H9 (cell line): ENCODE results near the gene COP1. TPM values are rescaled to one million over a fixed set of nuclear protein-coding genes. Genes with fewer than 3 reads are reported as not detected.

ENCODE experiments used
- DNase-seq: peaks from one replicate; pipeline ENCODE4 v3.0.0-alpha.2; 2017
- H2AFZ ChIP-seq: one replicate; pipeline ENCODE4 v1.6.1; 2013; ENCODE audit warnings: mild to moderate bottlenecking, low read length, control low read depth, moderate library complexity
- H2AK5ac ChIP-seq: 2 replicates; pipeline ENCODE4 v1.6.1; 2013; ENCODE audit warnings: low read length, control low read depth, mixed read lengths; ENCODE audit not compliant: insufficient read length
- H2BK120ac ChIP-seq: one replicate; pipeline ENCODE4 v1.6.1; 2013; ENCODE audit warnings: low read depth, mild to moderate bottlenecking, low read length, control low read depth, inconsistent platforms; ENCODE audit not compliant: poor library complexity, severe bottlenecking
- H2BK12ac ChIP-seq: 2 replicates; pipeline ENCODE4 v1.6.1; 2013; ENCODE audit warnings: low read length, control low read depth, mixed read lengths, low read depth; ENCODE audit not compliant: insufficient read length
- H2BK15ac ChIP-seq: 2 replicates; pipeline ENCODE4 v1.6.1; 2013; ENCODE audit warnings: low read depth, low read length, control low read depth
- H2BK20ac ChIP-seq: one replicate; pipeline ENCODE4 v1.6.1; 2013; ENCODE audit warnings: low read depth, mild to moderate bottlenecking, low read length, control low read depth, inconsistent platforms; ENCODE audit not compliant: poor library complexity, severe bottlenecking
- H2BK5ac ChIP-seq: 2 replicates; pipeline ENCODE4 v1.6.1; 2013; ENCODE audit warnings: low read length, control low read depth, mixed read lengths; ENCODE audit not compliant: insufficient read length
- H3K14ac ChIP-seq: 2 replicates; pipeline ENCODE4 v1.6.1; 2013; ENCODE audit warnings: low read length, control low read depth; ENCODE audit not compliant: insufficient read depth
- H3K18ac ChIP-seq: 2 replicates; pipeline ENCODE4 v1.6.1; 2013; ENCODE audit warnings: low read depth, mild to moderate bottlenecking, mixed read lengths, low read length, control low read depth; ENCODE audit not compliant: insufficient read length
- H3K23ac ChIP-seq: 2 replicates; pipeline ENCODE4 v1.6.1; 2013; ENCODE audit warnings: low read length, control low read depth, mixed read lengths, low read depth; ENCODE audit not compliant: insufficient read length
- H3K23me2 ChIP-seq: 2 replicates; pipeline ENCODE4 v1.6.1; 2013; ENCODE audit warnings: low read depth, mild to moderate bottlenecking, mixed read lengths, low read length, control low read depth; ENCODE audit not compliant: insufficient read length, poor library complexity, severe bottlenecking
- H3K27ac ChIP-seq: 2 replicates; pipeline ENCODE4 v1.5.1; 2013; ENCODE audit warnings: low read length, control low read depth, mixed read lengths, low read depth; ENCODE audit not compliant: insufficient read length
- H3K27me3 ChIP-seq: 2 replicates; pipeline ENCODE4 v1.6.1; 2013; ENCODE audit warnings: low read length, control low read depth, inconsistent platforms; ENCODE audit not compliant: insufficient read depth
- H3K4ac ChIP-seq: 2 replicates; pipeline ENCODE4 v1.6.1; 2013; ENCODE audit warnings: low read depth, mild to moderate bottlenecking, control low read depth, inconsistent platforms, low read length, moderate library complexity
- H3K4me1 ChIP-seq: 2 replicates; pipeline ENCODE4 v1.6.1; 2013; ENCODE audit warnings: low read length, control low read depth, inconsistent platforms; ENCODE audit not compliant: insufficient read depth
- H3K4me2 ChIP-seq: 2 replicates; pipeline ENCODE4 v1.6.1; 2013; ENCODE audit warnings: low read length, control low read depth, mixed read lengths; ENCODE audit not compliant: insufficient read length, insufficient read depth
- H3K56ac ChIP-seq: 2 replicates; pipeline ENCODE4 v1.6.1; 2013; ENCODE audit warnings: low read depth, mild to moderate bottlenecking, mixed read lengths, low read length, control low read depth; ENCODE audit not compliant: insufficient read length
- H3K79me1 ChIP-seq: 2 replicates; pipeline ENCODE4 v1.6.1; 2013; ENCODE audit warnings: low read depth, mild to moderate bottlenecking, moderate library complexity, low read length, control low read depth, inconsistent platforms; ENCODE audit not compliant: insufficient read depth, poor library complexity, severe bottlenecking
- H3K79me2 ChIP-seq: 2 replicates; pipeline ENCODE4 v1.6.1; 2013; ENCODE audit warnings: low read length, control low read depth, inconsistent platforms; ENCODE audit not compliant: insufficient read depth
- H3K9ac ChIP-seq: 2 replicates; pipeline ENCODE4 v1.6.1; 2013; ENCODE audit warnings: low read length, control low read depth, mixed read lengths; ENCODE audit not compliant: insufficient read length; ENCODE audit errors: extremely low read depth
- H3K9me3 ChIP-seq: one replicate; pipeline ENCODE4 v1.6.1; 2013; ENCODE audit warnings: low read depth, low read length, inconsistent platforms; ENCODE audit not compliant: control insufficient read depth
- H3T11ph ChIP-seq: one replicate; pipeline ENCODE4 v1.6.1; 2013; ENCODE audit warnings: mild to moderate bottlenecking, low read length, control low read depth, inconsistent platforms
- H4K20me1 ChIP-seq: one replicate; pipeline ENCODE4 v1.6.1; 2013; ENCODE audit not compliant: control insufficient read depth, insufficient read length, insufficient read depth
- H4K5ac ChIP-seq: 2 replicates; pipeline ENCODE4 v1.6.1; 2013; ENCODE audit warnings: low read depth, mild to moderate bottlenecking, mixed read lengths, low read length, control low read depth; ENCODE audit not compliant: insufficient read length
- H4K8ac ChIP-seq: replicated peaks from 2 replicates; pipeline ENCODE4 v1.6.1; 2013; ENCODE audit warnings: low read length, control low read depth, mixed read lengths, low read depth; ENCODE audit not compliant: insufficient read length
- H4K91ac ChIP-seq: 2 replicates; pipeline ENCODE4 v1.6.1; 2013; ENCODE audit warnings: low read depth, mild to moderate bottlenecking, moderate library complexity, mixed read lengths, low read length, control low read depth; ENCODE audit not compliant: insufficient read length
- H3K27ac Mint-ChIP-seq, 3 experiments: 2 replicates in 2 of 3; 3 replicates in 1 of 3; pipeline ENCODE4 v1.8.0; 2020 to 2021; ENCODE audit warnings: mixed read lengths in 3 of 3, mild to moderate bottlenecking in 1 of 3, moderate library complexity in 1 of 3
- H3K27me3 Mint-ChIP-seq: 2 replicates; pipeline ENCODE4 v1.8.0; 2021; ENCODE audit warnings: low read depth, mild to moderate bottlenecking, moderate library complexity, mixed read lengths
- H3K36me3 Mint-ChIP-seq, 3 experiments: 2 replicates in 2 of 3; 3 replicates in 1 of 3; pipeline ENCODE4 v1.8.0; 2020 to 2021; ENCODE audit warnings: low read depth in 3 of 3, mixed read lengths in 3 of 3; ENCODE audit not compliant: insufficient read depth in 1 of 3
- H3K4me1 Mint-ChIP-seq, 2 experiments: 2 replicates each; pipeline ENCODE4 v1.8.0; 2020; ENCODE audit warnings: mixed read lengths in 2 of 2
- H3K4me3 Mint-ChIP-seq, 2 experiments: 2 replicates in 1 of 2; 3 replicates in 1 of 2; pipeline ENCODE4 v1.8.0; 2020 to 2021; ENCODE audit warnings: mild to moderate bottlenecking in 2 of 2, mixed read lengths in 2 of 2, moderate library complexity in 1 of 2
- H3K9me3 Mint-ChIP-seq, 2 experiments: 2 replicates in 1 of 2; 3 replicates in 1 of 2; pipeline ENCODE4 v1.8.0; 2020; ENCODE audit warnings: mild to moderate bottlenecking in 2 of 2, mixed read lengths in 2 of 2, moderate library complexity in 1 of 2
- WGBS: extraction: QIAGEN DNeasy Blood & Tissue Kit; methylation state at CpG from one replicate; pipeline ENCODE4 v1.1.7; 2013; ENCODE audit warnings: missing lambda C conversion rate, low lambda C conversion rate, mixed read lengths; ENCODE audit not compliant: insufficient read length; ENCODE audit errors: extremely low coverage; 5-methylcytosine and 5-hydroxymethylcytosine counted together
- total RNA-seq: library from RNA; stranded (reverse); gene quantifications from 2 replicates; pipeline ENCODE4 v1.2.1, GENCODE V29; 2021
- TF ChIP-seq, protein P1 (sequence below): fragments of 200-600 bp; sonication (generic); conservative IDR thresholded peaks from 3 replicates; pipeline ENCODE4 v1.8.0; 2021; ENCODE audit warnings: antibody characterized with exemption, mild to moderate bottlenecking

COP1 gene
- total RNA-seq, 1 experiment from 2014 or later, result 41.3 TPM

DNA sequence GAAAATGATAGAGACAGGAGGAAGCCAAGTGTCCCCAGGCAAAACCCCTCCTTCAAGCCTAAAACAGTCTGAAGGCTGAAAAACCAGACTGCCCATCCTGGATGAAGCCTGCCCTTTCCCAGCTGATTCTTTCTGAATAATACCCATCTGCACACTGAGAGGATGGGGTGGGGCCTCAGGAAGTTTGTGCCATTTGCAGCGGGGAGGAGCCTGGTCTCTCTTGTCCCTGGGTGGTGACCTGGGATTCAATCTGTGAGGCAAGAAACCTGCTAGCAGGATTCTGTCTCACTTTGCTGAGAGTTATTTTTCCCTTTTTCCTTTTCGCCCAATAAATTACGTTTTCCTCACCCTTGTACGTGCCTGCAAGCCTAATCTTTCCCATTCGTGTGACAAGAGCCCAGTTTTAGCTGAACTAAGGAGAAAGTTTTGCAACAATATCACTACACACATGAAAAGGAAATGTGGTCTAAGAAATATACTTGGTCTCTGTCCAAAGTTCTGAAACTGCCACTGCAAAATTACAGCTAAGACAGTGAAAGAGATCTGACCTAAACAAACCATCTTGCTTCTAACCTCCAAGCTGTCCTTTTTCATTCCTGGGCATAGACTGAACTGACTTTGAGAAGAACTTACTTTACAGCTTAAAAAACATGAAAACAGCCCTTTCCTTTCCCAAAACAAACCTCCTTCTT is 105.0 kb downstream of the COP1 start:
- Mint-ChIP-seq H3K9me3 (peaks cover 0 to 3% of the 10 kb centered on the region in 2 experiments; a peak in 1 of 5 replicates), H3K27ac (peak overlapping the region in 1 of 3 experiments; percentile 4; a peak in 1 of 7 replicates), H3K4me1 (peaks cover 8 to 13% of the 10 kb centered on the region in 2 experiments; a peak in 3 of 4 replicates), H3K36me3 (peaks cover 14 to 55% (median 32%) of the 10 kb centered on the region in 3 experiments), H3K4me3 (no peak overlapping the region), H3K27me3 (no peaks in the 10 kb centered on the region)
- no peak overlapping the region for H3K4me2 ChIP-seq
- H4K8ac ChIP-seq, result no peak overlapping the region
- H3K18ac ChIP-seq, result no peak overlapping the region
- TF ChIP-seq, protein P1, sequence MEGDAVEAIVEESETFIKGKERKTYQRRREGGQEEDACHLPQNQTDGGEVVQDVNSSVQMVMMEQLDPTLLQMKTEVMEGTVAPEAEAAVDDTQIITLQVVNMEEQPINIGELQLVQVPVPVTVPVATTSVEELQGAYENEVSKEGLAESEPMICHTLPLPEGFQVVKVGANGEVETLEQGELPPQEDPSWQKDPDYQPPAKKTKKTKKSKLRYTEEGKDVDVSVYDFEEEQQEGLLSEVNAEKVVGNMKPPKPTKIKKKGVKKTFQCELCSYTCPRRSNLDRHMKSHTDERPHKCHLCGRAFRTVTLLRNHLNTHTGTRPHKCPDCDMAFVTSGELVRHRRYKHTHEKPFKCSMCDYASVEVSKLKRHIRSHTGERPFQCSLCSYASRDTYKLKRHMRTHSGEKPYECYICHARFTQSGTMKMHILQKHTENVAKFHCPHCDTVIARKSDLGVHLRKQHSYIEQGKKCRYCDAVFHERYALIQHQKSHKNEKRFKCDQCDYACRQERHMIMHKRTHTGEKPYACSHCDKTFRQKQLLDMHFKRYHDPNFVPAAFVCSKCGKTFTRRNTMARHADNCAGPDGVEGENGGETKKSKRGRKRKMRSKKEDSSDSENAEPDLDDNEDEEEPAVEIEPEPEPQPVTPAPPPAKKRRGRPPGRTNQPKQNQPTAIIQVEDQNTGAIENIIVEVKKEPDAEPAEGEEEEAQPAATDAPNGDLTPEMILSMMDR, result no peak
- no peak overlapping the region for H3K9ac ChIP-seq
- no peak overlapping the region for H4K5ac ChIP-seq
- H4K91ac ChIP-seq, result no peak overlapping the region
- no peaks in the 10 kb centered on the region for H4K20me1 ChIP-seq
- H2BK20ac ChIP-seq, result no peak overlapping the region
- no peaks in the 10 kb centered on the region for H3K4me1 ChIP-seq
- H3K79me1 ChIP-seq, result no peaks in the 10 kb centered on the region
- H3K23me2 ChIP-seq, result no peaks in the 10 kb centered on the region
- H3K27ac ChIP-seq, result no peak overlapping the region
- H3K14ac ChIP-seq, result no peak overlapping the region
- DNase-seq, result no peak
- H3K9me3 ChIP-seq, result no peaks in the 10 kb centered on the region
- no peak overlapping the region for H3K56ac ChIP-seq
- no peak overlapping the region for H3K23ac ChIP-seq
- H3K27me3 ChIP-seq, result no peaks in the 10 kb centered on the region
- no peak overlapping the region for H2BK15ac ChIP-seq
- H2AK5ac ChIP-seq, result no peak overlapping the region
- no CpG with 5 or more reads among the region's 5 CpGs for WGBS
- H2AFZ ChIP-seq, result no peak overlapping the region
- H2BK120ac ChIP-seq, result no peak overlapping the region
- H3K79me2 ChIP-seq, result no peaks in the 10 kb centered on the region
- no peak overlapping the region for H2BK12ac ChIP-seq
- H2BK5ac ChIP-seq, result no peak overlapping the region
- no peak overlapping the region for H3K4ac ChIP-seq
- H3T11ph ChIP-seq, result no peak overlapping the region
